B cell (primary cell): ENCODE data around the gene BTBD10.

Source experiments
- EZH2 ChIP-seq: IDR thresholded peaks from 2 replicates; pipeline ENCODE4 v1.6.1; 2012; ENCODE audit warnings: borderline replicate concordance, low read depth, mild to moderate bottlenecking, moderate library complexity, low read length; ENCODE audit not compliant: insufficient read depth, poor library complexity, severe bottlenecking
- TF ChIP-seq, protein P1 (sequence below): fragments of 200-600 bp; IDR thresholded peaks from one replicate; pipeline ENCODE4 v1.8.0; 2022; ENCODE audit warnings: antibody characterized with exemption, mild to moderate bottlenecking

DNA sequence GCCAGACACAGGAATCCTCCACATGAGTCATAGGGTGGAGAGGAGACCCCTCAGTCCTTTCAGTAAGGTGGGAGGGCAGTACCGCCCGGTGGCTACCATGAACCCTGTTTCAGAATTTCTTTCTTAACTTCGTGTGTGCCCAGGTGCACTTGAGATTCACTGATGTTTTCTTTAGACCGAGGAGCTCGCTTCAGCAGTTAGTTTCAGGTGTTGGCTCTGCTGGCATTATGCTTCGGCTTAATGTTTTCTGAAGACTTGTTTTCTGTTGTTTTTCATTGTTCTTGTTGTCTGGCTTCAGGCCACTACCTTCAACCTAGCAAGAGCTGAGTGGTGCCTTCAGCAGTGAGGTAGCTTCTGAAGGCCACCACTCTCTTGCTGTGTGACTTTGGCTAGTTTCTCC is 114.0 kb downstream of the BTBD10 start:
- TF ChIP-seq, protein P1, sequence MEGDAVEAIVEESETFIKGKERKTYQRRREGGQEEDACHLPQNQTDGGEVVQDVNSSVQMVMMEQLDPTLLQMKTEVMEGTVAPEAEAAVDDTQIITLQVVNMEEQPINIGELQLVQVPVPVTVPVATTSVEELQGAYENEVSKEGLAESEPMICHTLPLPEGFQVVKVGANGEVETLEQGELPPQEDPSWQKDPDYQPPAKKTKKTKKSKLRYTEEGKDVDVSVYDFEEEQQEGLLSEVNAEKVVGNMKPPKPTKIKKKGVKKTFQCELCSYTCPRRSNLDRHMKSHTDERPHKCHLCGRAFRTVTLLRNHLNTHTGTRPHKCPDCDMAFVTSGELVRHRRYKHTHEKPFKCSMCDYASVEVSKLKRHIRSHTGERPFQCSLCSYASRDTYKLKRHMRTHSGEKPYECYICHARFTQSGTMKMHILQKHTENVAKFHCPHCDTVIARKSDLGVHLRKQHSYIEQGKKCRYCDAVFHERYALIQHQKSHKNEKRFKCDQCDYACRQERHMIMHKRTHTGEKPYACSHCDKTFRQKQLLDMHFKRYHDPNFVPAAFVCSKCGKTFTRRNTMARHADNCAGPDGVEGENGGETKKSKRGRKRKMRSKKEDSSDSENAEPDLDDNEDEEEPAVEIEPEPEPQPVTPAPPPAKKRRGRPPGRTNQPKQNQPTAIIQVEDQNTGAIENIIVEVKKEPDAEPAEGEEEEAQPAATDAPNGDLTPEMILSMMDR, result no peak
- no peak for TF ChIP-seq EZH2
